Kasumi-1 (cell line): Measurements from ENCODE around the gene IRGQ.
"Not testable (repeated sequence)": the region's sequence is repeated elsewhere in the genome, so short reads cannot be mapped to it uniquely, and the experiment has no call there.

ENCODE experiments used
- DNase-seq, 2 experiments: peaks; one replicate each; lab custom pipeline; 2025; lab: John Stamatoyannopoulos, UW

IRGQ gene

GRCh38 chr19:43595999-43596841 is at the start of gene IRGQ, which contains the start of gene ZNF576:
IRGQ (minus strand) TSS chr19:43596134; CDS start chr19:43595338, 796 bp downstream.
ZNF576 (plus strand) TSS chr19:43596595; CDS start chr19:43597109, 514 bp downstream.
- DNase-seq: peak; percentile 97 to 98

- no peak for DNase-seq
Measured at GRCh38 chr19:43644181-43644580, 48.2 kb upstream of the IRGQ start.

GRCh38 chr19:43643326-43643725 is 47.4 kb upstream of the IRGQ start:
- no peak for DNase-seq

GRCh38 chr19:43642531-43642930 is 46.6 kb upstream of the IRGQ start:
- no peak for DNase-seq

- DNase-seq: no peak
Measured at GRCh38 chr19:43641333-43641732, 45.4 kb upstream of the IRGQ start.

GRCh38 chr19:43640424-43640757 is 44.5 kb upstream of the IRGQ start:
- no peak for DNase-seq

GRCh38 chr19:43639519-43640423 is 43.8 kb upstream of the IRGQ start, which contains the start of gene CADM4:
CADM4 (minus strand) TSS chr19:43639850; CDS start chr19:43639790, 60 bp downstream.
- no peak for DNase-seq

GRCh38 chr19:43638995-43639518 is 43.1 kb upstream of the IRGQ start:
- no peak for DNase-seq

GRCh38 chr19:43638214-43638994 is 42.5 kb upstream of the IRGQ start:
- no peak for DNase-seq

- no peak for DNase-seq
Measured at GRCh38 chr19:43636121-43636683, 40.3 kb upstream of the IRGQ start.

- not testable (repeated sequence) for DNase-seq
Measured at GRCh38 chr19:43635561-43635940, 39.6 kb upstream of the IRGQ start.

- no peak for DNase-seq
Measured at GRCh38 chr19:43634872-43635560, 39.1 kb upstream of the IRGQ start.

- DNase-seq: no peak
Measured at GRCh38 chr19:43634506-43634871, 38.6 kb upstream of the IRGQ start.

GRCh38 chr19:43634068-43634467 is 38.1 kb upstream of the IRGQ start:
- DNase-seq: no peak

GRCh38 chr19:43633520-43633919 is 37.6 kb upstream of the IRGQ start:
- DNase-seq: no peak

- DNase-seq: no peak
Measured at GRCh38 chr19:43631491-43631890, 35.6 kb upstream of the IRGQ start.

- no peak for DNase-seq
Measured at GRCh38 chr19:43628646-43629326, 32.9 kb upstream of the IRGQ start.

- DNase-seq: no peak
Measured at GRCh38 chr19:43626838-43627237, 30.9 kb upstream of the IRGQ start.

GRCh38 chr19:43625918-43626579 is 30.1 kb upstream of the IRGQ start:
- DNase-seq: peak in 1 of 2 experiments; percentile 30

- DNase-seq: no peak
Measured at GRCh38 chr19:43624933-43625332, 29.0 kb upstream of the IRGQ start.
